Neural progenitor cell (in vitro differentiated cells): Measurements from ENCODE around the gene TTC23L.

Experiments
- EZH2 ChIP-seq: fragments of 200-600 bp; sonication (generic); IDR thresholded peaks from 2 replicates; pipeline ENCODE4 v1.6.1; 2017; ENCODE audit warnings: antibody characterized with exemption, mild to moderate bottlenecking, moderate library complexity
- EZH2phosphoT487 ChIP-seq: fragments of 200-600 bp; sonication (generic); IDR thresholded peaks from 2 replicates; pipeline ENCODE4 v1.6.1; 2017; ENCODE audit warnings: antibody characterized with exemption
- TF ChIP-seq, protein P1 (sequence below): fragments of 200-600 bp; sonication (generic); IDR thresholded peaks from 2 replicates; pipeline ENCODE4 v1.5.1; 2017; ENCODE audit warnings: antibody characterized with exemption, mild to moderate bottlenecking

DNA sequence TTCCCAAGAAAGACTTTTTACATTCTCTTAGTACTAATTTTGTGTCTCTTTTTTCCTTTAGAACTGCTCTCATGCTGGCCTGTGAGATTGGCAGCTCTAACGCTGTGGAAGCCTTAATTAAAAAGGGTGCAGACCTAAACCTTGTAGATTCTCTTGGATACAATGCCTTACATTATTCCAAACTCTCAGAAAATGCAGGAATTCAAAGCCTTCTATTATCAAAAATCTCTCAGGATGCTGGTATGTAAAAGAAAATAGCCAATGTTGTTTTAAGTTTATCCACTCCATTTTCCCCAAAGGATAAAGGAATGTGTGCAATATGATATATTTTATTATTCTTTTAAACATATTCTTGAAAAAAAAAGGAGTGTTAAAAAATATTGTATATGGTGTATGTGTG is 27.3 kb upstream of the TTC23L start:
- TF ChIP-seq, protein P1, sequence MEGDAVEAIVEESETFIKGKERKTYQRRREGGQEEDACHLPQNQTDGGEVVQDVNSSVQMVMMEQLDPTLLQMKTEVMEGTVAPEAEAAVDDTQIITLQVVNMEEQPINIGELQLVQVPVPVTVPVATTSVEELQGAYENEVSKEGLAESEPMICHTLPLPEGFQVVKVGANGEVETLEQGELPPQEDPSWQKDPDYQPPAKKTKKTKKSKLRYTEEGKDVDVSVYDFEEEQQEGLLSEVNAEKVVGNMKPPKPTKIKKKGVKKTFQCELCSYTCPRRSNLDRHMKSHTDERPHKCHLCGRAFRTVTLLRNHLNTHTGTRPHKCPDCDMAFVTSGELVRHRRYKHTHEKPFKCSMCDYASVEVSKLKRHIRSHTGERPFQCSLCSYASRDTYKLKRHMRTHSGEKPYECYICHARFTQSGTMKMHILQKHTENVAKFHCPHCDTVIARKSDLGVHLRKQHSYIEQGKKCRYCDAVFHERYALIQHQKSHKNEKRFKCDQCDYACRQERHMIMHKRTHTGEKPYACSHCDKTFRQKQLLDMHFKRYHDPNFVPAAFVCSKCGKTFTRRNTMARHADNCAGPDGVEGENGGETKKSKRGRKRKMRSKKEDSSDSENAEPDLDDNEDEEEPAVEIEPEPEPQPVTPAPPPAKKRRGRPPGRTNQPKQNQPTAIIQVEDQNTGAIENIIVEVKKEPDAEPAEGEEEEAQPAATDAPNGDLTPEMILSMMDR = no peak
- TF ChIP-seq EZH2 (no peak), EZH2phosphoT487 (no peak)
